ENCODE data around the gene ATP2C2.

Gene ATP2C2

DNA sequence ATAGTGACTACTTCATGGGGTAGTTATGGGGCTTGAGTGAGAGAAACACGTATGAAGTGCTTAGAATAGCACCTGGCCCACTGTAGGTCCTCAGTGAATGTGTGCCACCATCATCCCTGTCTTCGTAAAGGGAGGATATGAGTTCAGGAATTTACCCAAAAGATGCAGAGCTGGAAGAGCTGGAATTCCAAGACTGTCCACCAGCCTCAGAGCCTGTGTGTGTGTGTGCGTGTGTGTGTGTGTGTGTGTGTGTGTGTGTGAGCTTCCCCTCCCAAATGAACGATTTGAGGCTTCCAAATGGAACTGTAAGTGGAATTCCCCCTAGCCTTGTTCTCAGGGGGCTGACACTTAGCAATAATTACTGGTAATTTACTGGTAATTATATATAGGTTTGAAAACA is 46.4 kb upstream of the ATP2C2 start:
- peaks cover 4% of the 10 kb centered on the region for H3K27me3 ChIP-seq (ENCODE audit: insufficient read depth, low read length, poor library complexity)

GRCh38 chr16:84322749-84323148 is 45.6 kb upstream of the ATP2C2 start:
- Histone ChIP-seq H3K27ac (ENCODE audit: low read length) (no peak overlapping the region), H3K36me3 (ENCODE audit: insufficient read depth, low read length) (no peaks in the 10 kb centered on the region), H2AFZ (ENCODE audit: low read depth, low read length) (no peak overlapping the region), H3K9me3 (ENCODE audit: insufficient read depth, low read length, severe bottlenecking) (peaks cover 2% of the 10 kb centered on the region), H3K9ac (ENCODE audit: low read depth, low read length) (no peak overlapping the region), H3K27me3 (ENCODE audit: insufficient read depth, low read length, poor library complexity) (peaks cover 4% of the 10 kb centered on the region), H3K4me2 (ENCODE audit: insufficient read depth, low read length) (no peak overlapping the region), H3K79me2 (ENCODE audit: insufficient read depth, low read length) (no peaks in the 10 kb centered on the region), H3K4me3 (ENCODE audit: low read depth in 1 of 2, low read length in 2 of 2) (no peak overlapping the region), H3K4me1 (ENCODE audit: insufficient read depth, low read length) (no peaks in the 10 kb centered on the region), H4K20me1 (ENCODE audit: insufficient read depth, low read length) (no peaks in the 10 kb centered on the region)
- no peak for ATAC-seq (ENCODE audit: insufficient read depth, low read depth)
- no peak for TF ChIP-seq CTCF (IDR thresholded peaks at IDR 0.05; ENCODE audit: borderline replicate concordance, extremely low read depth, low read length, poor library complexity, severe bottlenecking)
- TF ChIP-seq EZH2 (IDR thresholded peaks at IDR 0.05; ENCODE audit: borderline replicate concordance, low read depth, low read length, severe bottlenecking), result no peak
- no peak for DNase-seq

More for the DNA sequence above, 46.4 kb upstream of the ATP2C2 start:
- no peak overlapping the region for H2AFZ ChIP-seq (ENCODE audit: low read depth, low read length)
- peaks cover 4% of the 10 kb centered on the region for H3K9me3 ChIP-seq (ENCODE audit: insufficient read depth, low read length, severe bottlenecking)
- no peaks in the 10 kb centered on the region for H3K79me2 ChIP-seq (ENCODE audit: insufficient read depth, low read length)
- H4K20me1 ChIP-seq (ENCODE audit: insufficient read depth, low read length), result no peaks in the 10 kb centered on the region
- no peak for DNase-seq
- H3K4me3 ChIP-seq (ENCODE audit: low read depth in 1 of 2, low read length in 2 of 2), result no peak overlapping the region
- H3K4me1 ChIP-seq (ENCODE audit: insufficient read depth, low read length), result no peaks in the 10 kb centered on the region
- H3K4me2 ChIP-seq (ENCODE audit: insufficient read depth, low read length), result no peak overlapping the region
- no peak overlapping the region for H3K9ac ChIP-seq (ENCODE audit: low read depth, low read length)
- TF ChIP-seq CTCF (IDR thresholded peaks at IDR 0.05; ENCODE audit: borderline replicate concordance, extremely low read depth, low read length, poor library complexity, severe bottlenecking) (no peak), EZH2 (IDR thresholded peaks at IDR 0.05; ENCODE audit: borderline replicate concordance, low read depth, low read length, severe bottlenecking) (no peak)
- no peaks in the 10 kb centered on the region for H3K36me3 ChIP-seq (ENCODE audit: insufficient read depth, low read length)
- no peak overlapping the region for H3K27ac ChIP-seq (ENCODE audit: low read length)
- no peak for ATAC-seq (ENCODE audit: insufficient read depth, low read depth)

- no peak overlapping the region for H3K4me3 ChIP-seq (ENCODE audit: low read depth in 1 of 2, low read length in 2 of 2)
- DNase-seq (no peak), ATAC-seq (ENCODE audit: insufficient read depth, low read depth) (no peak)
- no peak overlapping the region for H3K4me2 ChIP-seq (ENCODE audit: insufficient read depth, low read length)
- peaks cover 4% of the 10 kb centered on the region for H3K27me3 ChIP-seq (ENCODE audit: insufficient read depth, low read length, poor library complexity)
- TF ChIP-seq CTCF (IDR thresholded peaks at IDR 0.05; ENCODE audit: borderline replicate concordance, extremely low read depth, low read length, poor library complexity, severe bottlenecking) (no peak), EZH2 (IDR thresholded peaks at IDR 0.05; ENCODE audit: borderline replicate concordance, low read depth, low read length, severe bottlenecking) (no peak)
- no peaks in the 10 kb centered on the region for H3K9me3 ChIP-seq (ENCODE audit: insufficient read depth, low read length, severe bottlenecking)
- H3K79me2 ChIP-seq (ENCODE audit: insufficient read depth, low read length), result no peaks in the 10 kb centered on the region
- no peak overlapping the region for H3K27ac ChIP-seq (ENCODE audit: low read length)
- H3K36me3 ChIP-seq (ENCODE audit: insufficient read depth, low read length), result no peaks in the 10 kb centered on the region
- H2AFZ ChIP-seq (ENCODE audit: low read depth, low read length), result no peak overlapping the region
- no peaks in the 10 kb centered on the region for H3K4me1 ChIP-seq (ENCODE audit: insufficient read depth, low read length)
- no peaks in the 10 kb centered on the region for H4K20me1 ChIP-seq (ENCODE audit: insufficient read depth, low read length)
- H3K9ac ChIP-seq (ENCODE audit: low read depth, low read length), result no peak overlapping the region
Measured at GRCh38 chr16:84323606-84324005, 44.7 kb upstream of the ATP2C2 start.
